Natural killer cell (primary cell): Measurements from ENCODE around the gene TMEM69. TPM values are rescaled to one million over a fixed set of nuclear protein-coding genes. Genes with fewer than 3 reads are reported as not detected.

ENCODE experiments used
- ATAC-seq, 3 donors: fragments of 150-1000 bp in 2 of 3; fragments of 200-7000 bp in 1 of 3; cut with Tn5 transposase; 1 replicate in 1 of 3; 2 replicates in 2 of 3; pipeline ENCODE4 v1.10.0; 2021; ENCODE audit warnings: mild to moderate bottlenecking in 2 of 3, moderate library complexity in 2 of 3
- DNase-seq, 2 donors: peaks; one replicate each; pipeline versions ENCODE4 v3.0.0 to v3.0.0-alpha.2; 2013 to 2021; ENCODE audit warnings: mixed read lengths in 1 of 2
- H3K27ac ChIP-seq: one replicate; pipeline ENCODE4 v1.5.1; 2013; ENCODE audit warnings: mild to moderate bottlenecking, low read length
- H3K27me3 ChIP-seq: one replicate; pipeline ENCODE4 v1.6.1; 2013; ENCODE audit warnings: low read length; ENCODE audit not compliant: control insufficient read depth, insufficient read depth
- H3K36me3 ChIP-seq: one replicate; pipeline ENCODE4 v1.6.1; 2013; ENCODE audit warnings: low read length; ENCODE audit not compliant: control insufficient read depth, insufficient read depth
- H3K4me1 ChIP-seq: one replicate; pipeline ENCODE4 v1.6.1; 2013; ENCODE audit warnings: low read length; ENCODE audit not compliant: control insufficient read depth, insufficient read depth
- H3K4me3 ChIP-seq: one replicate; pipeline ENCODE4 v1.5.1; 2013; ENCODE audit warnings: low read length
- H3K9me3 ChIP-seq: one replicate; pipeline ENCODE4 v1.6.1; 2013; ENCODE audit warnings: low read length; ENCODE audit not compliant: control insufficient read depth, insufficient read depth
- H3K27ac Mint-ChIP-seq, 2 donors: one replicate each; pipeline ENCODE4 v1.8.0; 2022; ENCODE audit warnings: mild to moderate bottlenecking in 2 of 2, mixed read lengths in 2 of 2, moderate library complexity in 1 of 2
- H3K27me3 Mint-ChIP-seq, 2 donors: one replicate each; pipeline ENCODE4 v1.8.0; 2022; ENCODE audit warnings: low read depth in 2 of 2, mixed read lengths in 2 of 2
- H3K36me3 Mint-ChIP-seq: one replicate; pipeline ENCODE4 v1.8.0; 2022; ENCODE audit warnings: mixed read lengths
- H3K4me1 Mint-ChIP-seq, 2 donors: one replicate each; pipeline ENCODE4 v1.8.0; 2022; ENCODE audit warnings: mixed read lengths in 2 of 2
- H3K4me3 Mint-ChIP-seq: one replicate; pipeline ENCODE4 v1.8.0; 2022; ENCODE audit warnings: mild to moderate bottlenecking, moderate library complexity, mixed read lengths
- H3K9me3 Mint-ChIP-seq, 2 donors: one replicate each; pipeline ENCODE4 v1.8.0; 2022; ENCODE audit warnings: mixed read lengths in 2 of 2
- WGBS: methylation state at CpG from one replicate; pipeline ENCODE4 v1.1.7; 2013; ENCODE audit warnings: missing lambda C conversion rate; ENCODE audit not compliant: insufficient coverage; 5-methylcytosine and 5-hydroxymethylcytosine counted together
- intact Hi-C: fragments of 100-400 bp; cut with micrococcal nuclease; formaldehyde crosslinking; loops from one replicate; pipeline ENCODE4 v1.14.2; 2022
- total RNA-seq, 4 donors: library from RNA; stranded (reverse); fragments of 120-200 nt in 1 of 4; gene quantifications; one replicate each; pipeline versions ENCODE4 v1.2.3 to v1.2.4, GENCODE V29; 2013 to 2022
- TF ChIP-seq, protein P1 (sequence below): fragments of 200-600 bp; IDR thresholded peaks from one replicate; pipeline ENCODE4 v1.8.0; 2022; ENCODE audit warnings: antibody characterized with exemption

The TMEM69 gene
- total RNA-seq, 3 donors from 2014 or later (not counting 1 experiment from before 2014, with no cell fraction given): 8.8 to 14.2 (median 9.3) TPM

DNA sequence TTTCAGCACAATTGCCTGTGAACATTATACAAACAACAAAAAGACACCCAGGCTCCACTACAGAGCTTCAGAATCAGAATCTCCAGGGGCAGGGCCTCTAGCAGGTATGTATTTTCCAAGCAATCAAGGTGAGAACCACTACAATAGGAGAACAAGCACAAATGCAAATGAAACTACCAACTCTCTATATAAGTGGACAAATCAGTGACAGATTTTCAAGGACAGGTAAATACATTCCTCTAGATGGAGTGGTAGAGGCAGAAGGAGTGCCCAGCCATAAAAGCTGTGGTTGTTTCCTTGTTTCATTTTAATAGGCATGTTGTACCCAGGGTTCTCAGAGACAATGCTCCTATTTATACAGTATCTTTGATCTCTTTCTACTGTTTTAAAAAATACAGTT, 44.0 kb upstream of the TMEM69 start:
- H3K4me1 ChIP-seq: no peaks in the 10 kb centered on the region
- no peaks in the 10 kb centered on the region for H3K9me3 ChIP-seq
- no peak overlapping the region for H3K4me3 Mint-ChIP-seq
- no peaks in the 10 kb centered on the region for H3K27me3 Mint-ChIP-seq
- ATAC-seq (no peak), DNase-seq (peak in 1 of 2 donors; percentile 10)
- H3K36me3 ChIP-seq: peaks cover 47% of the 10 kb centered on the region
- H3K27me3 ChIP-seq: no peaks in the 10 kb centered on the region
- no peak overlapping the region for H3K4me3 ChIP-seq
- H3K27ac Mint-ChIP-seq: peak overlapping the region in 1 of 2 donors; percentile 41
- intact Hi-C loops: no loop called here
- H3K9me3 Mint-ChIP-seq: no peaks in the 10 kb centered on the region
- H3K4me1 Mint-ChIP-seq: peaks cover 6 to 16% of the 10 kb centered on the region in 2 donors
- peaks cover 14% of the 10 kb centered on the region for H3K36me3 Mint-ChIP-seq
- TF ChIP-seq, protein P1, sequence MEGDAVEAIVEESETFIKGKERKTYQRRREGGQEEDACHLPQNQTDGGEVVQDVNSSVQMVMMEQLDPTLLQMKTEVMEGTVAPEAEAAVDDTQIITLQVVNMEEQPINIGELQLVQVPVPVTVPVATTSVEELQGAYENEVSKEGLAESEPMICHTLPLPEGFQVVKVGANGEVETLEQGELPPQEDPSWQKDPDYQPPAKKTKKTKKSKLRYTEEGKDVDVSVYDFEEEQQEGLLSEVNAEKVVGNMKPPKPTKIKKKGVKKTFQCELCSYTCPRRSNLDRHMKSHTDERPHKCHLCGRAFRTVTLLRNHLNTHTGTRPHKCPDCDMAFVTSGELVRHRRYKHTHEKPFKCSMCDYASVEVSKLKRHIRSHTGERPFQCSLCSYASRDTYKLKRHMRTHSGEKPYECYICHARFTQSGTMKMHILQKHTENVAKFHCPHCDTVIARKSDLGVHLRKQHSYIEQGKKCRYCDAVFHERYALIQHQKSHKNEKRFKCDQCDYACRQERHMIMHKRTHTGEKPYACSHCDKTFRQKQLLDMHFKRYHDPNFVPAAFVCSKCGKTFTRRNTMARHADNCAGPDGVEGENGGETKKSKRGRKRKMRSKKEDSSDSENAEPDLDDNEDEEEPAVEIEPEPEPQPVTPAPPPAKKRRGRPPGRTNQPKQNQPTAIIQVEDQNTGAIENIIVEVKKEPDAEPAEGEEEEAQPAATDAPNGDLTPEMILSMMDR: no peak
- no peak overlapping the region for H3K27ac ChIP-seq

DNA sequence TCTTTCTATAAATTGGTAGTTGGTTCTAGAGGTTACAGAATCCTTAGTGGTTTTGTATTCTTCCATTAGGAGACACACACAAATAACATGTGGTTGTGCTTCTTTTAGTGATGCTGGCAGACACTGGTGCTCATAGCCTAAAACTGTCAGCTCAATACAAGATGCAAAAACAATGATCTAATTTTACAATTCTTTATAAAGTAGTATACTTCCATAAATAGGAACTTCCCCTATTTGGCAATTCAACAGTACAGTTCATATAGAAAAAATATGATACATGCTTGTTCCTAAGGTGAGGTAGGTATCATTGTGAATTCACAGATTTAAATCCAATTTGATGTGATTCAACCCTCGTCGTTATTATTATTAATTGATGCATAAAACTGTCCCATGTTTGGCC, 43.3 kb upstream of the TMEM69 start:
- ATAC-seq: no peak
- no peak overlapping the region for H3K27ac ChIP-seq
- no peak overlapping the region for H3K4me3 ChIP-seq
- no peak for DNase-seq
- no peaks in the 10 kb centered on the region for H3K27me3 Mint-ChIP-seq
- H3K36me3 ChIP-seq: peaks cover 49% of the 10 kb centered on the region
- no peaks in the 10 kb centered on the region for H3K9me3 ChIP-seq
- H3K4me1 Mint-ChIP-seq: peaks cover 6 to 16% of the 10 kb centered on the region in 2 donors
- TF ChIP-seq, protein P1: no peak
- H3K27me3 ChIP-seq: no peaks in the 10 kb centered on the region
- no peak overlapping the region for H3K4me3 Mint-ChIP-seq
- WGBS: no CpG with 5 or more reads among the region's 2 CpGs
- intact Hi-C loops: no loop called here
- H3K27ac Mint-ChIP-seq: no peak overlapping the region
- peaks cover 14% of the 10 kb centered on the region for H3K36me3 Mint-ChIP-seq
- no peaks in the 10 kb centered on the region for H3K9me3 Mint-ChIP-seq
- H3K4me1 ChIP-seq: no peaks in the 10 kb centered on the region

DNA sequence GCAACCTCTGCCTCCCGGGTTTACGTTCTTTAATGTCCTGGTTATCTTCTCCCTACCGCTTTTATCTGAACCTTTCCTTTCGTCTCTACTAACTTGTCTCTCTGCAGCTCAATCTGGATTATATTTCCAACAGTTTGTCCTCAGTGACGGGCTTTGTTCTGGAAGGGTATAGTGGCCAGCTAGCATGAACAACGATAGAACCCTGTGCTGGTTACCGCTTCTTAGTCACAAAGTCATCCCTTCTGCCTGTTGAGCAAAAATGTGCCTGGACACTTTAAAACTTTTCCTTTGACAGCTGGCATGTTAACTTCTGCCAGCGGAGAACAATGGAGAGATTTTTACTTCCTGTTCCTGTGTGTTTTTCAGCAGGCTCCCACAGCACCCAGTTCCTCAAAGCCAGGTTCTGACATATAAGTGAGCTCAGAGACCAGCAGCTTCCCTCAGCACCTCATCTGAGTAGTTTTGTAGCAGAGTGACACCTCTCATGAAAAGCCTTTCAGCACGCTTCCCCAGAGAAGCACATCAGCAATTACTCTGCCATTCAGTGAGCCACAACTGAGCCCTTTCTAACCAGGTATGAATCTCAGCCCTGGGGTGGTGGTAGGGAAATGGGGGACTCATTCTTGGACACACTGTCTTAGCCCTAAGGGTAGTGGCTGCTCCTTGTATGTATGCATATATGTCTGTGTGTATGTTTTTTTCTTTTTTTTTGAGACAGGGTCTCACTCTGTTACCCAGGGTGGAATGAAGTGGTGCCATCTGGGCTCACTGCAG, 40.5 kb upstream of the TMEM69 start:
- Mint-ChIP-seq H3K4me3 (no peak overlapping the region), H3K27ac (peak overlapping the region in 1 of 2 donors; percentile 47), H3K36me3 (no peaks in the 10 kb centered on the region), H3K4me1 (peaks cover 16 to 18% of the 10 kb centered on the region in 2 donors), H3K27me3 (no peaks in the 10 kb centered on the region), H3K9me3 (no peaks in the 10 kb centered on the region)
- TF ChIP-seq, protein P1: no peak
- ATAC-seq (no peak), DNase-seq (no peak)
- no peaks in the 10 kb centered on the region for H3K27me3 ChIP-seq
- peaks cover 55% of the 10 kb centered on the region for H3K36me3 ChIP-seq
- intact Hi-C loops: no loop called here
- no peak overlapping the region for H3K27ac ChIP-seq
- no peaks in the 10 kb centered on the region for H3K4me1 ChIP-seq
- WGBS: 94% methylated on average over 8 of the region's 9 CpGs
- H3K9me3 ChIP-seq: no peaks in the 10 kb centered on the region
- H3K4me3 ChIP-seq: no peak overlapping the region
